SH-SY5Y (cell line): ENCODE data around the gene LGI1.

Source experiments
- GATA2 ChIP-seq: IDR thresholded peaks from 2 replicates; pipeline ENCODE4 v1.6.1; 2011; ENCODE audit warnings: mild to moderate bottlenecking, low read depth, low read length
- GATA3 ChIP-seq: IDR thresholded peaks from 2 replicates; pipeline ENCODE4 v1.6.1; 2011; ENCODE audit warnings: low read depth, mild to moderate bottlenecking, low read length, moderate library complexity

GRCh38 chr10:93726024-93726423, 31.7 kb upstream of the LGI1 start:
- TF ChIP-seq GATA3, result no peak
- TF ChIP-seq GATA2, result no peak
